ENCODE measurements around the gene MEGF11. TPM values are rescaled to one million over a fixed set of nuclear protein-coding genes. Genes with fewer than 3 reads are reported as not detected.

Gene MEGF11
- total RNA-seq, 1 donor from 2014 or later: not detected

GRCh38 chr15:66156310-66156975 is 97.1 kb downstream of the MEGF11 start:
- intact Hi-C loops (cut with DNase I): no loop called here
- no peak for DNase-seq (ENCODE audit: low spot score)

GRCh38 chr15:66155065-66155464 is 98.5 kb downstream of the MEGF11 start:
- intact Hi-C loops (cut with DNase I): no loop called here
- DNase-seq (ENCODE audit: low spot score): no peak

- no peak for DNase-seq (ENCODE audit: low spot score)
- intact Hi-C loops (cut with DNase I): no loop called here
Observed at GRCh38 chr15:66154581-66154980, 99.0 kb downstream of the MEGF11 start.

- no peak for DNase-seq (ENCODE audit: low spot score)
- intact Hi-C loops (cut with DNase I): no loop called here
Observed at GRCh38 chr15:66153549-66154415, 99.8 kb downstream of the MEGF11 start.

GRCh38 chr15:66152650-66153049 is 100.9 kb downstream of the MEGF11 start:
- DNase-seq (ENCODE audit: low spot score): no peak
- intact Hi-C loops (cut with DNase I): no loop called here

GRCh38 chr15:66151809-66152208 is 101.7 kb downstream of the MEGF11 start:
- intact Hi-C loops (cut with DNase I): no loop called here
- DNase-seq (ENCODE audit: low spot score): no peak

- intact Hi-C loops (cut with DNase I): no loop called here
- no peak for DNase-seq (ENCODE audit: low spot score)
Observed at GRCh38 chr15:66149871-66150270, 103.7 kb downstream of the MEGF11 start.

GRCh38 chr15:66148187-66148586 is 105.4 kb downstream of the MEGF11 start:
- intact Hi-C loops (cut with DNase I): no loop called here

GRCh38 chr15:66147440-66147839 is 106.1 kb downstream of the MEGF11 start:
- no peak for DNase-seq (ENCODE audit: low spot score)
- intact Hi-C loops (cut with DNase I): no loop called here

More at GRCh38 chr15:66148187-66148586, 105.4 kb downstream of the MEGF11 start:
- DNase-seq (ENCODE audit: low spot score): no peak

GRCh38 chr15:66145726-66146182 is 107.8 kb downstream of the MEGF11 start:
- intact Hi-C loops (cut with DNase I): no loop called here
- no peak for DNase-seq (ENCODE audit: low spot score)

- DNase-seq (ENCODE audit: low spot score): no peak
- intact Hi-C loops (cut with DNase I): no loop called here
Observed at GRCh38 chr15:66144978-66145725, 108.4 kb downstream of the MEGF11 start.

GRCh38 chr15:66142285-66142684 is 111.3 kb downstream of the MEGF11 start:
- no peak for DNase-seq (ENCODE audit: low spot score)
- intact Hi-C loops (cut with DNase I): no loop called here

- intact Hi-C loops (cut with DNase I): loop anchor here (10.0 kb wide), 1 partner anchor 155 kb away; no protein-coding TSS in a partner anchor
- DNase-seq (ENCODE audit: low spot score): no peak
Observed at GRCh38 chr15:66139591-66140207, 113.9 kb downstream of the MEGF11 start.

- intact Hi-C loops (cut with DNase I): loop anchor here (10.0 kb wide), 1 partner anchor 154 kb away; no protein-coding TSS in a partner anchor
- no peak for DNase-seq (ENCODE audit: low spot score)
Observed at GRCh38 chr15:66138892-66139590, 114.5 kb downstream of the MEGF11 start.

- intact Hi-C loops (cut with DNase I): loop anchor here (10.0 kb wide), 1 partner anchor 153 kb away; no protein-coding TSS in a partner anchor
- no peak for DNase-seq (ENCODE audit: low spot score)
Observed at GRCh38 chr15:66138096-66138783, 115.3 kb downstream of the MEGF11 start.

GRCh38 chr15:66136948-66137347 is 116.6 kb downstream of the MEGF11 start:
- intact Hi-C loops (cut with DNase I): loop anchor here (10.0 kb wide), 1 partner anchor 152 kb away; no protein-coding TSS in a partner anchor
- DNase-seq (ENCODE audit: low spot score): no peak

- no peak for DNase-seq (ENCODE audit: low spot score)
- intact Hi-C loops (cut with DNase I): loop anchor here (10.0 kb wide), 1 partner anchor 151 kb away; no protein-coding TSS in a partner anchor
Observed at GRCh38 chr15:66135664-66136063, 117.9 kb downstream of the MEGF11 start.

- no peak for DNase-seq (ENCODE audit: low spot score)
- intact Hi-C loops (cut with DNase I): loop anchor here (10.0 kb wide), 1 partner anchor 149 kb away; no protein-coding TSS in a partner anchor
Observed at GRCh38 chr15:66134284-66134683, 119.3 kb downstream of the MEGF11 start.

Data from cardiac septum (tissue), 1 donor.